GM23338 (cell line): Measurements from ENCODE around the gene LRRC30. TPM values are rescaled to one million over a fixed set of nuclear protein-coding genes. Genes with fewer than 3 reads are reported as not detected.

Experiments
- ATAC-seq: fragments of 200-7000 bp; cut with Tn5 transposase; 3 replicates; pipeline ENCODE4 v1.9.1; 2020
- DNase-seq: peaks from one replicate; pipeline ENCODE4 v3.0.0-alpha.2; 2015; ENCODE audit warnings: low spot score
- H2AFZ ChIP-seq: fragments of 200-600 bp; sonication (generic); 2 replicates; pipeline ENCODE4 v1.8.0; 2016; ENCODE audit warnings: antibody characterized with exemption, mild to moderate bottlenecking, moderate library complexity
- H3F3A ChIP-seq: fragments of 200-600 bp; sonication (generic); replicated peaks from 2 replicates; pipeline ENCODE4 v1.8.0; 2017; ENCODE audit warnings: antibody characterized with exemption, mixed run types, low read depth
- H3K27ac ChIP-seq: fragments of 200-600 bp; sonication (generic); 2 replicates; pipeline ENCODE4 v1.6.1; 2016; ENCODE audit warnings: low read depth
- H3K27me3 ChIP-seq: fragments of 200-600 bp; sonication (generic); 2 replicates; pipeline ENCODE4 v1.8.0; 2016; ENCODE audit warnings: mild to moderate bottlenecking, mixed run types, moderate library complexity; ENCODE audit not compliant: insufficient read depth
- H3K36me3 ChIP-seq: fragments of 200-600 bp; sonication (generic); 2 replicates; pipeline ENCODE4 v1.8.0; 2016; ENCODE audit warnings: mild to moderate bottlenecking; ENCODE audit not compliant: insufficient read depth
- H3K4me1 ChIP-seq: fragments of 200-600 bp; sonication (generic); 2 replicates; pipeline ENCODE4 v1.8.0; 2016; ENCODE audit warnings: mild to moderate bottlenecking, moderate library complexity; ENCODE audit not compliant: insufficient read depth
- H3K4me2 ChIP-seq: fragments of 200-600 bp; sonication (generic); 2 replicates; pipeline ENCODE4 v1.7.1; 2017; ENCODE audit warnings: mixed run types
- H3K4me3 ChIP-seq: fragments of 200-600 bp; sonication (generic); 2 replicates; pipeline ENCODE4 v1.6.1; 2016; ENCODE audit warnings: mixed run types
- H3K79me2 ChIP-seq: fragments of 200-600 bp; sonication (generic); replicated peaks from 2 replicates; pipeline ENCODE4 v1.8.0; 2017; ENCODE audit warnings: mild to moderate bottlenecking; ENCODE audit not compliant: insufficient read depth
- H3K9me2 ChIP-seq: fragments of 200-600 bp; sonication (generic); 2 replicates; pipeline ENCODE4 v1.8.0; 2017; ENCODE audit not compliant: insufficient read depth
- H4K20me1 ChIP-seq: fragments of 200-600 bp; sonication (generic); replicated peaks from 2 replicates; pipeline ENCODE4 v1.8.0; 2017; ENCODE audit warnings: mild to moderate bottlenecking; ENCODE audit not compliant: insufficient read depth
- H3K27ac Mint-ChIP-seq: 2 replicates; pipeline ENCODE4 v1.8.0; 2020; ENCODE audit warnings: inconsistent platforms, mild to moderate bottlenecking, moderate library complexity, mixed read lengths
- H3K27me3 Mint-ChIP-seq: 3 replicates; pipeline ENCODE4 v1.8.0; 2022; ENCODE audit warnings: low read depth, mild to moderate bottlenecking, moderate library complexity, mixed read lengths, inconsistent platforms; ENCODE audit not compliant: insufficient read depth, poor library complexity
- H3K36me3 Mint-ChIP-seq: 3 replicates; pipeline ENCODE4 v1.8.0; 2021; ENCODE audit warnings: low read depth, mild to moderate bottlenecking, inconsistent platforms, moderate library complexity, mixed read lengths
- H3K4me1 Mint-ChIP-seq: 3 replicates; pipeline ENCODE4 v1.8.0; 2020; ENCODE audit warnings: mild to moderate bottlenecking, inconsistent platforms, mixed read lengths
- H3K4me3 Mint-ChIP-seq: 3 replicates; pipeline ENCODE4 v1.8.0; 2021; ENCODE audit warnings: moderate library complexity, mild to moderate bottlenecking, inconsistent platforms, mixed read lengths
- H3K9me3 Mint-ChIP-seq: 3 replicates; pipeline ENCODE4 v1.8.0; 2020; ENCODE audit warnings: moderate library complexity, mild to moderate bottlenecking, inconsistent platforms, mixed read lengths
- ETS1 ChIP-seq: IDR thresholded peaks from 2 replicates; pipeline ENCODE4 v1.6.1; 2016; ENCODE audit warnings: antibody characterized with exemption
- EZH2 ChIP-seq: fragments of 200-600 bp; sonication (generic); IDR thresholded peaks from one replicate; pipeline ENCODE4 v1.8.0; 2017; ENCODE audit warnings: antibody characterized with exemption, mild to moderate bottlenecking, low read depth; ENCODE audit not compliant: unreplicated experiment
- NANOG ChIP-seq: IDR thresholded peaks from 2 replicates; pipeline ENCODE4 v1.6.1; 2016; ENCODE audit warnings: antibody characterized with exemption, borderline replicate concordance
- REST ChIP-seq: IDR thresholded peaks from one replicate; pipeline ENCODE4 v1.6.1; 2018; ENCODE audit warnings: antibody characterized with exemption; ENCODE audit not compliant: unreplicated experiment
- STAT1 ChIP-seq: IDR thresholded peaks from one replicate; pipeline ENCODE4 v1.6.1; 2016; ENCODE audit warnings: antibody characterized with exemption; ENCODE audit not compliant: unreplicated experiment
- ZNF462 ChIP-seq: fragments of 250-450 bp; sonication (Bioruptor Pico); IDR thresholded peaks from 2 replicates; pipeline ENCODE4 v1.5.0; 2020; ENCODE audit warnings: mild to moderate bottlenecking, moderate library complexity
- polyA plus RNA-seq: library from polyadenylated mRNA; unstranded; fragments of >200 nt; fragmentation: Nextera tagmentation; extraction: Ambion mirVana; gene quantifications from 2 replicates; pipeline ENCODE4 v1.2.1, GENCODE V29; 2016
- total RNA-seq: library from RNA; depleted of rRNA; stranded (reverse); fragments of >200 nt; shearing (Covaris generic); gene quantifications from 2 replicates; pipeline ENCODE4 v1.2.3, GENCODE V29; 2014
- TF ChIP-seq, protein P1 (sequence below), 2 experiments: fragments of 200-600 bp in 1 of 2; sonication (generic) in 1 of 2; conservative IDR thresholded peaks; 2 replicates each; pipeline versions ENCODE4 v1.5.1 to v1.6.1; 2016 to 2017; ENCODE audit warnings: antibody characterized with exemption in 2 of 2, low read depth in 2 of 2, mild to moderate bottlenecking in 2 of 2, moderate library complexity in 1 of 2

LRRC30 gene
- total and polyA plus RNA-seq, 2 experiments from 2014 or later = not detected

DNA sequence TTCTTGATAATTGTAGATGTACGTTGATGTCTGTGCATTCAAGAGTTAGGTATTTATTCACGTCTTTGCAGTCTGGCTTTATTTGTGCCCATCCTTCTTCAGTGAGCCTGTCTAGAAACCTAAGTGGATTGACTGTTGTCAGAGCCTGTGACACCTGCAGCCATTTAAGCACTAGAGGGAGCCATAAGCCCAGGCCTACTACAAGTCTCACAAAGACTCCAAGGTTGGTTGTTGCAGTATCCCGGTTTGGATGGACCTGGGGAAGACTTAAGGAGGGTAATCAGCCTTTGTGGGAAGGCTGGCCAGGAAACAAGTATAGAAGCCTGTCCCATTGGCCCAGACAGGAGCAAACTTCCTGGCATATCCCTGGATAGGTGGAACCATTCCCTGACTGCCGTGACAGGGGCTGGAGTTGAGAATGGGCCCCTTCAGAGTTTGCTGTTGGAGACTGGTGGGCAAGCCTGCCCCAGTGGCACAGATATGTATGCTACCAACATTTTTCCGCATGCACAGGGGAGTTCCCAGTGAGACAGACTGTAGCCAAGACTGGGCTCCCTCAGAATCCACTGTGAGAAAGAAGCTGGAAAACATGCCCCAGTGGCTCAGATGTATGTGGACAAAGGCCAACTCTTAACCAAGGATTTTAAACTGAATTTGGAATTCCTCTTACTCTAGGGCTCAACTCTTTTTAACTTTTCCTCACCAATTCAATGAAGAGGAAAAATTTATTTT is 9.3 kb upstream of the LRRC30 start:
- H3K4me2 ChIP-seq = no peak overlapping the region
- DNase-seq (peak; percentile 95), ATAC-seq (peak; percentile 98)
- Mint-ChIP-seq H3K4me1 (peaks cover 6% of the 10 kb centered on the region; the same call in 2 of the 3 replicates), H3K36me3 (no peaks in the 10 kb centered on the region), H3K9me3 (no peaks in the 10 kb centered on the region), H3K4me3 (no peak overlapping the region), H3K27me3 (peaks cover 6% of the 10 kb centered on the region), H3K27ac (no peak overlapping the region)
- H3K9me2 ChIP-seq = no peaks in the 10 kb centered on the region
- H3K27me3 ChIP-seq = no peaks in the 10 kb centered on the region
- H3K27ac ChIP-seq = no peak overlapping the region
- no peaks in the 10 kb centered on the region for H3F3A ChIP-seq
- H3K4me3 ChIP-seq = no peak overlapping the region
- TF ChIP-seq EZH2 = no peak
- TF ChIP-seq, protein P1, sequence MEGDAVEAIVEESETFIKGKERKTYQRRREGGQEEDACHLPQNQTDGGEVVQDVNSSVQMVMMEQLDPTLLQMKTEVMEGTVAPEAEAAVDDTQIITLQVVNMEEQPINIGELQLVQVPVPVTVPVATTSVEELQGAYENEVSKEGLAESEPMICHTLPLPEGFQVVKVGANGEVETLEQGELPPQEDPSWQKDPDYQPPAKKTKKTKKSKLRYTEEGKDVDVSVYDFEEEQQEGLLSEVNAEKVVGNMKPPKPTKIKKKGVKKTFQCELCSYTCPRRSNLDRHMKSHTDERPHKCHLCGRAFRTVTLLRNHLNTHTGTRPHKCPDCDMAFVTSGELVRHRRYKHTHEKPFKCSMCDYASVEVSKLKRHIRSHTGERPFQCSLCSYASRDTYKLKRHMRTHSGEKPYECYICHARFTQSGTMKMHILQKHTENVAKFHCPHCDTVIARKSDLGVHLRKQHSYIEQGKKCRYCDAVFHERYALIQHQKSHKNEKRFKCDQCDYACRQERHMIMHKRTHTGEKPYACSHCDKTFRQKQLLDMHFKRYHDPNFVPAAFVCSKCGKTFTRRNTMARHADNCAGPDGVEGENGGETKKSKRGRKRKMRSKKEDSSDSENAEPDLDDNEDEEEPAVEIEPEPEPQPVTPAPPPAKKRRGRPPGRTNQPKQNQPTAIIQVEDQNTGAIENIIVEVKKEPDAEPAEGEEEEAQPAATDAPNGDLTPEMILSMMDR (conservative IDR thresholded peaks at IDR 0.05; ENCODE audit: low read depth in 2 of 2) = peak; percentile 92 to 96
- H2AFZ ChIP-seq = peak overlapping the region; percentile 57; the same call in 1 of the 2 replicates
- H3K4me1 ChIP-seq = no peaks in the 10 kb centered on the region
- H3K36me3 ChIP-seq = no peaks in the 10 kb centered on the region
- no peaks in the 10 kb centered on the region for H3K79me2 ChIP-seq
- H4K20me1 ChIP-seq = no peaks in the 10 kb centered on the region

GRCh38 chr18:7224198-7224597 is 6.7 kb upstream of the LRRC30 start:
- Histone ChIP-seq H3K36me3 (no peaks in the 10 kb centered on the region), H4K20me1 (no peaks in the 10 kb centered on the region), H3K4me1 (no peaks in the 10 kb centered on the region), H3K27me3 (no peaks in the 10 kb centered on the region), H2AFZ (0 out of 2 replicates have a peak overlapping the region, but pooled peaks have one; percentile 66), H3K9me2 (no peaks in the 10 kb centered on the region), H3K4me3 (no peak overlapping the region), H3K4me2 (no peak overlapping the region), H3K27ac (no peak overlapping the region), H3K79me2 (no peaks in the 10 kb centered on the region), H3F3A (no peaks in the 10 kb centered on the region)
- DNase-seq = peak; percentile 41
- no peaks in the 10 kb centered on the region for H3K9me3 Mint-ChIP-seq
- H3K27me3 Mint-ChIP-seq = peaks cover 11% of the 10 kb centered on the region
- H3K27ac Mint-ChIP-seq = no peak overlapping the region
- H3K36me3 Mint-ChIP-seq = no peaks in the 10 kb centered on the region
- peaks cover 6% of the 10 kb centered on the region; the same call in 1 of the 3 replicates for H3K4me1 Mint-ChIP-seq
- ATAC-seq = peak; percentile 66
- H3K4me3 Mint-ChIP-seq = no peak overlapping the region
- TF ChIP-seq ZNF462 (CRISPR knock-in tag) (no peak), NANOG (no peak), REST (no peak), STAT1 (no peak), ETS1 (no peak)
